NCI-H774 (cell line): Measurements from ENCODE around the gene COL23A1.

Experiments used
- DNase-seq: peaks from one replicate; lab custom pipeline; 2025; lab: John Stamatoyannopoulos, UW

COL23A1 gene

GRCh38 chr5:178356431-178356872 lies 233.7 kb downstream of the COL23A1 start:
- no peak for DNase-seq

- DNase-seq = no peak
These were observed 234.5 kb downstream of the COL23A1 start for GRCh38 chr5:178355671-178356070.

- DNase-seq = no peak
These were observed 236.7 kb downstream of the COL23A1 start for GRCh38 chr5:178353461-178353860.

- no peak for DNase-seq
These were observed 238.2 kb downstream of the COL23A1 start for GRCh38 chr5:178352035-178352349.

GRCh38 chr5:178351221-178352034 lies 238.8 kb downstream of the COL23A1 start:
- DNase-seq = no peak

- DNase-seq = no peak
These were observed 239.6 kb downstream of the COL23A1 start for GRCh38 chr5:178350361-178351220.

GRCh38 chr5:178349625-178350353 lies 240.4 kb downstream of the COL23A1 start:
- no peak for DNase-seq

- DNase-seq = no peak
These were observed 241.1 kb downstream of the COL23A1 start for GRCh38 chr5:178349075-178349511.

- DNase-seq = no peak
These were observed 241.7 kb downstream of the COL23A1 start for GRCh38 chr5:178348356-178349074.

- DNase-seq = no peak
These were observed 242.2 kb downstream of the COL23A1 start for GRCh38 chr5:178347956-178348355.

- DNase-seq = no peak
These were observed 243.4 kb downstream of the COL23A1 start for GRCh38 chr5:178346607-178347334.

- no peak for DNase-seq
These were observed 246.9 kb downstream of the COL23A1 start for GRCh38 chr5:178343306-178343705.

GRCh38 chr5:178341851-178342140 lies 248.4 kb downstream of the COL23A1 start:
- DNase-seq = no peak

GRCh38 chr5:178341091-178341850 lies 248.9 kb downstream of the COL23A1 start:
- DNase-seq = no peak

GRCh38 chr5:178340637-178341036 lies 249.6 kb downstream of the COL23A1 start:
- no peak for DNase-seq

- DNase-seq = no peak
These were observed 250.0 kb downstream of the COL23A1 start for GRCh38 chr5:178340187-178340586.

- no peak for DNase-seq
These were observed 250.9 kb downstream of the COL23A1 start for GRCh38 chr5:178339272-178339671.

- no peak for DNase-seq
These were observed 251.4 kb downstream of the COL23A1 start for GRCh38 chr5:178338750-178339144.

- DNase-seq = no peak
These were observed 252.0 kb downstream of the COL23A1 start for GRCh38 chr5:178338126-178338749.

GRCh38 chr5:178337334-178337741 lies 252.9 kb downstream of the COL23A1 start:
- no peak for DNase-seq
